MG63 (cell line): ENCODE measurements around the gene NEURL3. TPM values are rescaled to one million over a fixed set of nuclear protein-coding genes. Genes with fewer than 3 reads are reported as not detected.
A peak's percentile ranks its signal among the peaks of the same experiment; 100 is the strongest.

ENCODE experiments used
- DNase-seq: peaks from one replicate; pipeline ENCODE4 v3.0.0-alpha.2; 2020
- H3K27me3 ChIP-seq: fragments of 250-450 bp; sonication (Bioruptor Pico); 2 replicates; pipeline ENCODE4 v1.5.1; 2020; ENCODE audit warnings: mild to moderate bottlenecking, moderate library complexity
- H3K36me3 ChIP-seq: fragments of 250-450 bp; sonication (Bioruptor Pico); 2 replicates; pipeline ENCODE4 v1.5.1; 2020; ENCODE audit warnings: mild to moderate bottlenecking, moderate library complexity
- H3K4me3 ChIP-seq: fragments of 250-450 bp; sonication (Bioruptor Pico); 2 replicates; pipeline ENCODE4 v1.5.1; 2020; ENCODE audit warnings: mild to moderate bottlenecking, moderate library complexity
- H3K9me3 ChIP-seq: fragments of 250-450 bp; sonication (Bioruptor Pico); 2 replicates; pipeline ENCODE4 v1.5.1; 2020; ENCODE audit warnings: mild to moderate bottlenecking, moderate library complexity
- total RNA-seq: library from RNA; depleted of rRNA; stranded (reverse); fragments of >200 nt; shearing (Covaris generic); gene quantifications from 2 replicates; pipeline ENCODE4 v1.2.3, GENCODE V29; 2014; ENCODE audit warnings: low replicate concordance

Gene NEURL3
- total RNA-seq, 1 experiment from 2014 or later = not detected

- Histone ChIP-seq H3K36me3 (no peaks in the 10 kb centered on the region), H3K4me3 (peak overlapping the region; percentile 26; the same call in 1 of the 2 replicates), H3K27me3 (no peaks in the 10 kb centered on the region), H3K9me3 (no peaks in the 10 kb centered on the region)
- peak; percentile 88 for DNase-seq
Measured at GRCh38 chr2:96531872-96532505, 26.8 kb upstream of the NEURL3 start.

GRCh38 chr2:96531366-96531765 lies 26.2 kb upstream of the NEURL3 start:
- Histone ChIP-seq H3K27me3 (no peaks in the 10 kb centered on the region), H3K36me3 (no peaks in the 10 kb centered on the region), H3K4me3 (no peak overlapping the region), H3K9me3 (no peaks in the 10 kb centered on the region)
- DNase-seq = no peak

- DNase-seq = no peak
- Histone ChIP-seq H3K9me3 (no peaks in the 10 kb centered on the region), H3K36me3 (no peaks in the 10 kb centered on the region)
Measured at GRCh38 chr2:96530474-96531357, 25.6 kb upstream of the NEURL3 start.

GRCh38 chr2:96530144-96530430 lies 24.9 kb upstream of the NEURL3 start:
- Histone ChIP-seq H3K9me3 (no peaks in the 10 kb centered on the region), H3K4me3 (no peak overlapping the region), H3K36me3 (no peaks in the 10 kb centered on the region), H3K27me3 (no peaks in the 10 kb centered on the region)
- no peak for DNase-seq

More at GRCh38 chr2:96530474-96531357, 25.6 kb upstream of the NEURL3 start:
- Histone ChIP-seq H3K4me3 (no peak overlapping the region), H3K27me3 (no peaks in the 10 kb centered on the region)

DNA sequence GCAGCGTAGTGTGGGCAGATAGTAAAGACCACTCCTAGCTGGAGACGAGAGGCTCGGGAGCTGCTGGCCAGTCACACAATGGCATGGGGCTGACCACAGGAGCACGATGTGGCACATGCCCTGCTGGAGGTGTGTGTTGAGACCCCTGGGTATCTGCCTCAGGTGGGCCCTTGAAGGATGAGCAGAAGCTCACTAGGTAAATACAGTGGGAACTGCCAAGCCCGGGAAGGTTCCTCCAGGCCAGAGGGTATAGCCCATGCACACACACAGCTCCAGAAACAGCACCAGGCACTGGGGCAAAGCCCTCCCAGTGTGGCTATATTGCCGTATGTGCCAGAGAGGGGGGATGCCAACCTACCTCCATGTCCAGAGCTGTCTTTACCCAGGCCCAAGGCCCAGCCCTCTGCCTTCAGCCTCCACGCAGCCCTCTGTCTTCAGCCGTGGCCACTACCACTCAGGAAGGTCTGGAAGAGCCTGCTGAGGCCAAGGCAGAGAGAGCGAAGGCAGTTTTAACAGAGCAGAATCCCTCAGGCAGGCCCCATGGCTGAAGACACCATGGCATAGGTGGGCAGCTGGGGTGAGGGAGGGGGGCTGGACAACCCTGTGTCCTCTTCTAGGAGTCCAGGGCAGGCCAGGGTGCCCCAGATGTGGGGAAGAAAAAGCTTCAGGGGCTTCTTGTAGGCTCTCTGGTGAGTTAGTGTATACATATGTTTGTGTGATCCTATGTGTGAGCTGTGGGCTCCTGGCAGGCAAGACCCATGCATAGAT lies 24.4 kb upstream of the NEURL3 start:
- no peak for DNase-seq
- Histone ChIP-seq H3K27me3 (no peaks in the 10 kb centered on the region), H3K36me3 (no peaks in the 10 kb centered on the region), H3K4me3 (no peak overlapping the region), H3K9me3 (no peaks in the 10 kb centered on the region)

- H3K9me3 ChIP-seq = no peaks in the 10 kb centered on the region
- H3K4me3 ChIP-seq = no peak overlapping the region
- H3K27me3 ChIP-seq = no peaks in the 10 kb centered on the region
- no peaks in the 10 kb centered on the region for H3K36me3 ChIP-seq
- no peak for DNase-seq
Measured at GRCh38 chr2:96528700-96529375, 23.7 kb upstream of the NEURL3 start.

- no peaks in the 10 kb centered on the region for H3K9me3 ChIP-seq
- H3K27me3 ChIP-seq = no peaks in the 10 kb centered on the region
- no peaks in the 10 kb centered on the region for H3K36me3 ChIP-seq
- peak overlapping the region; percentile 16; the same call in 1 of the 2 replicates for H3K4me3 ChIP-seq
- peak; percentile 80 for DNase-seq
Measured at GRCh38 chr2:96528006-96528699, 23.0 kb upstream of the NEURL3 start.

DNA sequence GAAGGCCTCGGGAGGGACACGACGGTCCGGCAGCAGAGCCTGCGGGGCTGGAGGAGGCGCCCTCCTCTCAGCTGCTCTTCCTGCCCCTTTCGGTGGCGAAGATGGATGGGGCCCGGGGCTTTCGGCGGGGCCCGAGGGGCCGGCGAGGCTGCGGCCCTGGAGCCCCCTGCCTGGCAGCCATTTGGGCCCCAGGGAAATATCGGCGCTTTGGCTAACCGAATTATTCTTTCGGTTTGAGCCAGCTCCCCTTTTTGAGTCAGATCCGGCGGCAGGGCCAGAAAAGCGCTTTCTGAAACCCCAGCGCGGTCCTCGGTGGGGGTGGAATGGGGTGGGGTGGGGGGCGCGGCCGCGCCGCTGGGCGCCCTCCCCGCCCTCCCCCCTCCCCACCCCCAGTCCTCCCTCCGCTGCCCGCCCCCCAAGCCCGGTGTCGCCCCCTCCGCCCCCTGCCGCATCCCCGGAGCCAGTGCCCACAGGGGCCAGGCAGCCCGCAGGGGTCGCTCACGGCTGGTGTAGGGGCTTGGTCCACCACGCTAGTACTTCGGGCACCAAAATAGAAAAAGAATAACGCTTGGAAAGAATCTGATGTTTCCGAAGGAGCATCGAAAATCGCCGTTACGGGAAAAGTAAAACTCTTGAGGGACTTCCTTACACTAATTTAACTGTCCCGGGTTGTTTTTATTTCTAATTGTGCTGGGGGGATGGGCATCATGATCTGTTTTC lies 22.3 kb upstream of the NEURL3 start:
- DNase-seq = peak; percentile 34
- H3K9me3 ChIP-seq = no peaks in the 10 kb centered on the region
- H3K27me3 ChIP-seq = no peaks in the 10 kb centered on the region
- H3K36me3 ChIP-seq = no peaks in the 10 kb centered on the region
- H3K4me3 ChIP-seq = peak overlapping the region; percentile 39

- no peak for DNase-seq
- H3K4me3 ChIP-seq = peak overlapping the region; percentile 39
- H3K36me3 ChIP-seq = no peaks in the 10 kb centered on the region
- H3K27me3 ChIP-seq = no peaks in the 10 kb centered on the region
- H3K9me3 ChIP-seq = no peaks in the 10 kb centered on the region
Measured at GRCh38 chr2:96526615-96527285, 21.6 kb upstream of the NEURL3 start.

- no peak for DNase-seq
- no peaks in the 10 kb centered on the region for H3K27me3 ChIP-seq
- H3K4me3 ChIP-seq = no peak overlapping the region
- no peaks in the 10 kb centered on the region for H3K9me3 ChIP-seq
- H3K36me3 ChIP-seq = no peaks in the 10 kb centered on the region
Measured at GRCh38 chr2:96526101-96526591, 21.0 kb upstream of the NEURL3 start.

- H3K27me3 ChIP-seq = no peaks in the 10 kb centered on the region
- no peak overlapping the region for H3K4me3 ChIP-seq
- DNase-seq = no peak
- peaks cover 3% of the 10 kb centered on the region; the same call in 1 of the 2 replicates for H3K9me3 ChIP-seq
- no peaks in the 10 kb centered on the region for H3K36me3 ChIP-seq
Measured at GRCh38 chr2:96525211-96525507, 20.0 kb upstream of the NEURL3 start.

DNA sequence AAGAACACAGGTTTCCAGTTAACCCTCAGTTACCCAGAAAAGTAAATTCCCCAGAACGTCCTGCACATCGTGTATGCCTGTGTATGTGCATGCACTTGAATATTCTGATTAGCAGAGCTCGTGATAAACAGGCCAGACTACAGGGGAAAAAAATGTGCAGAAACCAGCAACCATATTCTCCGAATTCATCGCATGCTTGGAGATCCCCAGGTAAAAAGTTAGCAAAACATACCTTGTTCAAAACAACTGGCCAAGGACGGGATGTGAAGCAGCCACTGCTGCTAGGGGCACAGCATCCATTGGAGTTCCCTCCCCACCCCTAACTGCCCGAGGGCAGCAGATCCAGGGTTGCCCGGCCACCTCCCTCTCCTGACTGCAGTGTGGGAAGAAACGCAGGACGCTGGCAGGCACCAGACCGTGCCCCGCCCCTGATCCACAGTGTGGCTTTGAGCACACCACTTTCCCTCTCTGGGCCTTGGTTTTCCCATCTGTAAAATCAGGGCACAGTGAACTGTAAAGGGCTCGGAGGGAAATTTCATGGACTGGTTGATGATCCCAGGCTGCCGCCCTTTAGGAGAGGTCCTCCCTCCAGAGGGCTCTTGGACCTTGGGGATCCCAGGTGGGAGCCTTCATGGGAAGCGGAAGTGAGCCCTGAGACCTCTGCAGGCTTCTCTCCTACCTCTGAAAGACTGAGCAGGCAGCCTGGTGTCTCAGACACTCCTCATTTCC lies 19.5 kb upstream of the NEURL3 start:
- Histone ChIP-seq H3K9me3 (peaks cover 7% of the 10 kb centered on the region; the same call in 1 of the 2 replicates), H3K27me3 (no peaks in the 10 kb centered on the region), H3K36me3 (no peaks in the 10 kb centered on the region), H3K4me3 (no peak overlapping the region)
- no peak for DNase-seq

GRCh38 chr2:96523659-96524481 lies 18.7 kb upstream of the NEURL3 start:
- no peak for DNase-seq
- no peaks in the 10 kb centered on the region for H3K27me3 ChIP-seq
- no peak overlapping the region for H3K4me3 ChIP-seq
- no peaks in the 10 kb centered on the region for H3K36me3 ChIP-seq
- peaks cover 7% of the 10 kb centered on the region; the same call in 1 of the 2 replicates for H3K9me3 ChIP-seq
